Mucosa of stomach (tissue), 1 donor: Measurements from ENCODE around the gene XAB2.

Experiments
- H3K27me3 ChIP-seq: one replicate; pipeline ENCODE4 v1.7.0; 2013; ENCODE audit warnings: mild to moderate bottlenecking, low read length; ENCODE audit not compliant: control insufficient read depth, insufficient read depth
- H3K36me3 ChIP-seq: one replicate; pipeline ENCODE4 v1.7.0; 2013; ENCODE audit warnings: low read length; ENCODE audit not compliant: control insufficient read depth, insufficient read depth
- H3K4me1 ChIP-seq: one replicate; pipeline ENCODE4 v1.7.0; 2013; ENCODE audit warnings: mild to moderate bottlenecking, low read length; ENCODE audit not compliant: control insufficient read depth, insufficient read depth
- H3K4me3 ChIP-seq: one replicate; pipeline ENCODE4 v1.7.0; 2013; ENCODE audit warnings: low read length
- H3K9ac ChIP-seq: one replicate; pipeline ENCODE4 v1.7.0; 2013; ENCODE audit warnings: mild to moderate bottlenecking, low read length, moderate library complexity
- H3K9me3 ChIP-seq: one replicate; pipeline ENCODE4 v1.7.0; 2013; ENCODE audit warnings: mild to moderate bottlenecking, low read length, moderate library complexity; ENCODE audit not compliant: control insufficient read depth
- donor health status: Pancreatic carcinoma.

Gene XAB2

GRCh38 chr19:7570761-7571160 lies 58.6 kb downstream of the XAB2 start:
- Histone ChIP-seq H3K9me3 (no peaks in the 10 kb centered on the region), H3K9ac (no peak overlapping the region)

More at GRCh38 chr19:7570761-7571160, 58.6 kb downstream of the XAB2 start:
- no peaks in the 10 kb centered on the region for H3K27me3 ChIP-seq
- no peaks in the 10 kb centered on the region for H3K36me3 ChIP-seq
- H3K4me1 ChIP-seq = no peaks in the 10 kb centered on the region
- H3K4me3 ChIP-seq = no peak overlapping the region
